Mesendoderm (in vitro differentiated cells): Measurements from ENCODE around the gene UGT1A5.

Source experiments
- DNase-seq: peaks from one replicate; pipeline ENCODE4 v3.0.0; 2013
- H2AK5ac ChIP-seq: 2 replicates; pipeline ENCODE4 v1.6.1; 2013; ENCODE audit warnings: low read length, inconsistent platforms
- H2BK120ac ChIP-seq: 2 replicates; pipeline ENCODE4 v1.6.1; 2013; ENCODE audit warnings: low read depth, mild to moderate bottlenecking, low read length, moderate library complexity, mixed read lengths
- H2BK15ac ChIP-seq: replicated peaks from 2 replicates; pipeline ENCODE4 v1.6.1; 2013; ENCODE audit warnings: low read depth, mild to moderate bottlenecking, moderate library complexity
- H2BK5ac ChIP-seq: 2 replicates; pipeline ENCODE4 v1.6.1; 2013; ENCODE audit warnings: low read length, inconsistent platforms
- H3K18ac ChIP-seq: 2 replicates; pipeline ENCODE4 v1.6.1; 2013; ENCODE audit warnings: mild to moderate bottlenecking, low read length, mixed read lengths
- H3K23ac ChIP-seq: one replicate; pipeline ENCODE4 v1.6.1; 2013; ENCODE audit warnings: low read length
- H3K27ac ChIP-seq: 2 replicates; pipeline ENCODE4 v1.5.1; 2013; ENCODE audit warnings: low read depth, mild to moderate bottlenecking, inconsistent platforms, low read length, moderate library complexity
- H3K27me3 ChIP-seq: 2 replicates; pipeline ENCODE4 v1.6.1; 2013; ENCODE audit warnings: low read length, control low read depth, mild to moderate bottlenecking, inconsistent platforms; ENCODE audit not compliant: insufficient read depth, poor library complexity
- H3K36me3 ChIP-seq: 2 replicates; pipeline ENCODE4 v1.6.1; 2013; ENCODE audit warnings: low read length, inconsistent platforms; ENCODE audit not compliant: control insufficient read depth, insufficient read depth
- H3K4ac ChIP-seq: one replicate; pipeline ENCODE4 v1.6.1; 2013; ENCODE audit warnings: low read depth, mild to moderate bottlenecking, low read length, moderate library complexity
- H3K4me1 ChIP-seq: 2 replicates; pipeline ENCODE4 v1.6.1; 2013; ENCODE audit warnings: low read depth, low read length, inconsistent platforms; ENCODE audit not compliant: control insufficient read depth
- H3K4me2 ChIP-seq: 2 replicates; pipeline ENCODE4 v1.6.1; 2013; ENCODE audit warnings: low read length
- H3K4me3 ChIP-seq: 2 replicates; pipeline ENCODE4 v1.5.1; 2013; ENCODE audit warnings: mild to moderate bottlenecking, low read length
- H3K56ac ChIP-seq: one replicate; pipeline ENCODE4 v1.6.1; 2013; ENCODE audit warnings: low read length
- H3K79me1 ChIP-seq: 2 replicates; pipeline ENCODE4 v1.6.1; 2013; ENCODE audit warnings: low read length, inconsistent platforms
- H3K79me2 ChIP-seq: 2 replicates; pipeline ENCODE4 v1.6.1; 2013; ENCODE audit warnings: mild to moderate bottlenecking, low read length; ENCODE audit not compliant: control insufficient read depth, insufficient read depth
- H3K9ac ChIP-seq: 2 replicates; pipeline ENCODE4 v1.6.1; 2013; ENCODE audit warnings: low read length, inconsistent platforms
- H4K5ac ChIP-seq: one replicate; pipeline ENCODE4 v1.6.1; 2013; ENCODE audit warnings: low read length
- H4K8ac ChIP-seq: one replicate; pipeline ENCODE4 v1.6.1; 2013; ENCODE audit warnings: low read depth, mild to moderate bottlenecking, control low read depth, low read length, moderate library complexity
- WGBS: extraction: QIAGEN DNeasy Blood & Tissue Kit; methylation state at CpG from one replicate; pipeline ENCODE4 v1.1.7; 2013; ENCODE audit warnings: low lambda C conversion rate, missing lambda C conversion rate; ENCODE audit not compliant: insufficient coverage; ENCODE audit errors: extremely low coverage; 5-methylcytosine and 5-hydroxymethylcytosine counted together

The UGT1A5 gene

GRCh38 chr2:233681521-233682099 is 31.1 kb upstream of the UGT1A5 start, which contains the start of gene UGT1A7:
UGT1A7 (plus strand) TSS chr2:233681901; CDS start chr2:233681938, 37 bp downstream.
- no peak within 1 kb of the TSS for H3K4ac ChIP-seq
- no peak within 1 kb of the TSS for H3K56ac ChIP-seq
- no peak within 1 kb of the TSS for H3K18ac ChIP-seq
- H3K79me2 ChIP-seq = no peaks in the 10 kb centered on the region
- H2BK15ac ChIP-seq = no peak within 1 kb of the TSS
- H3K79me1 ChIP-seq = no peaks in the 10 kb centered on the region
- no peak within 1 kb of the TSS for H2BK120ac ChIP-seq
- H3K23ac ChIP-seq = no peak within 1 kb of the TSS
- no peak within 1 kb of the TSS for H3K4me2 ChIP-seq
- no peak within 1 kb of the TSS for H4K5ac ChIP-seq
- no peak within 1 kb of the TSS for H2AK5ac ChIP-seq
- H3K27ac ChIP-seq = no peak within 1 kb of the TSS
- no peaks in the 10 kb centered on the region for H3K27me3 ChIP-seq
- no peaks in the 10 kb centered on the region for H3K36me3 ChIP-seq
- DNase-seq = no peak
- no CpG with 5 or more reads among the region's 5 CpGs for WGBS
- no peak within 1 kb of the TSS for H3K9ac ChIP-seq
- no peak within 1 kb of the TSS for H4K8ac ChIP-seq
- H3K4me1 ChIP-seq = no peaks in the 10 kb centered on the region
- H2BK5ac ChIP-seq = no peak within 1 kb of the TSS
- no peak within 1 kb of the TSS for H3K4me3 ChIP-seq

- no peaks in the 10 kb centered on the region for H3K79me2 ChIP-seq
- H2BK120ac ChIP-seq = no peak overlapping the region
- H3K23ac ChIP-seq = no peak overlapping the region
- no peak overlapping the region for H2AK5ac ChIP-seq
- H3K4me3 ChIP-seq = no peak overlapping the region
- no peak overlapping the region for H3K56ac ChIP-seq
- H3K27me3 ChIP-seq = no peaks in the 10 kb centered on the region
- no peaks in the 10 kb centered on the region for H3K79me1 ChIP-seq
- no peaks in the 10 kb centered on the region for H3K4me1 ChIP-seq
- no peaks in the 10 kb centered on the region for H3K36me3 ChIP-seq
- no peak for DNase-seq
- no peak overlapping the region for H3K4me2 ChIP-seq
- no peak overlapping the region for H3K18ac ChIP-seq
- no peak overlapping the region for H4K5ac ChIP-seq
- no peak overlapping the region for H2BK5ac ChIP-seq
- H3K27ac ChIP-seq = no peak overlapping the region
- H2BK15ac ChIP-seq = no peak overlapping the region
- no peak overlapping the region for H3K9ac ChIP-seq
- H3K4ac ChIP-seq = no peak overlapping the region
- no peak overlapping the region for H4K8ac ChIP-seq
- WGBS = no CpG with 5 or more reads among the region's 1 CpG
Observed at GRCh38 chr2:233684640-233685039, 28.1 kb upstream of the UGT1A5 start.

- no CpG with 5 or more reads among the region's 5 CpGs for WGBS
- H3K79me1 ChIP-seq = no peaks in the 10 kb centered on the region
- no peak overlapping the region for H2BK120ac ChIP-seq
- no peaks in the 10 kb centered on the region for H3K4me1 ChIP-seq
- no peak overlapping the region for H3K4me2 ChIP-seq
- no peak overlapping the region for H2AK5ac ChIP-seq
- no peak for DNase-seq
- H3K27ac ChIP-seq = no peak overlapping the region
- H3K23ac ChIP-seq = no peak overlapping the region
- H4K5ac ChIP-seq = no peak overlapping the region
- no peaks in the 10 kb centered on the region for H3K79me2 ChIP-seq
- H3K27me3 ChIP-seq = no peaks in the 10 kb centered on the region
- H3K9ac ChIP-seq = no peak overlapping the region
- no peak overlapping the region for H4K8ac ChIP-seq
- H3K4ac ChIP-seq = no peak overlapping the region
- no peak overlapping the region for H2BK15ac ChIP-seq
- H3K36me3 ChIP-seq = no peaks in the 10 kb centered on the region
- no peak overlapping the region for H3K4me3 ChIP-seq
- no peak overlapping the region for H3K18ac ChIP-seq
- H3K56ac ChIP-seq = no peak overlapping the region
- no peak overlapping the region for H2BK5ac ChIP-seq
Observed at GRCh38 chr2:233686928-233687327, 25.8 kb upstream of the UGT1A5 start.

- Histone ChIP-seq H4K5ac (no peak overlapping the region), H3K36me3 (no peaks in the 10 kb centered on the region), H2BK5ac (no peak overlapping the region), H3K27ac (no peak overlapping the region), H3K23ac (no peak overlapping the region), H2BK15ac (no peak overlapping the region), H3K4me3 (no peak overlapping the region), H3K27me3 (no peaks in the 10 kb centered on the region), H3K9ac (no peak overlapping the region), H3K56ac (no peak overlapping the region), H3K79me1 (no peaks in the 10 kb centered on the region), H3K79me2 (no peaks in the 10 kb centered on the region), H2AK5ac (no peak overlapping the region), H2BK120ac (no peak overlapping the region), H3K4me1 (no peaks in the 10 kb centered on the region), H3K4me2 (no peak overlapping the region), H3K4ac (no peak overlapping the region), H4K8ac (no peak overlapping the region), H3K18ac (no peak overlapping the region)
- DNase-seq = no peak
- WGBS = no CpG with 5 or more reads among the region's 5 CpGs
Observed at GRCh38 chr2:233688341-233688740, 24.4 kb upstream of the UGT1A5 start.

GRCh38 chr2:233689031-233689430 is 23.7 kb upstream of the UGT1A5 start:
- Histone ChIP-seq H3K27me3 (no peaks in the 10 kb centered on the region), H4K5ac (no peak overlapping the region), H3K23ac (no peak overlapping the region), H3K27ac (no peak overlapping the region), H3K79me2 (no peaks in the 10 kb centered on the region), H2BK5ac (no peak overlapping the region), H3K4ac (no peak overlapping the region), H2AK5ac (no peak overlapping the region), H3K4me2 (no peak overlapping the region), H2BK120ac (no peak overlapping the region), H3K18ac (no peak overlapping the region), H3K4me3 (no peak overlapping the region), H3K4me1 (no peaks in the 10 kb centered on the region), H3K56ac (no peak overlapping the region), H2BK15ac (no peak overlapping the region), H4K8ac (no peak overlapping the region), H3K9ac (no peak overlapping the region), H3K79me1 (no peaks in the 10 kb centered on the region), H3K36me3 (no peaks in the 10 kb centered on the region)
- no peak for DNase-seq

GRCh38 chr2:233689501-233689900 is 23.2 kb upstream of the UGT1A5 start:
- H3K23ac ChIP-seq = no peak overlapping the region
- H3K4me1 ChIP-seq = no peaks in the 10 kb centered on the region
- no peak overlapping the region for H3K18ac ChIP-seq
- H3K9ac ChIP-seq = no peak overlapping the region
- no peaks in the 10 kb centered on the region for H3K79me2 ChIP-seq
- no peaks in the 10 kb centered on the region for H3K27me3 ChIP-seq
- H3K56ac ChIP-seq = no peak overlapping the region
- no peak overlapping the region for H2AK5ac ChIP-seq
- no peak for DNase-seq
- no peak overlapping the region for H2BK120ac ChIP-seq
- no peak overlapping the region for H2BK5ac ChIP-seq
- no peak overlapping the region for H3K4me3 ChIP-seq
- H3K36me3 ChIP-seq = no peaks in the 10 kb centered on the region
- H3K79me1 ChIP-seq = no peaks in the 10 kb centered on the region
- H3K27ac ChIP-seq = no peak overlapping the region
- no peak overlapping the region for H2BK15ac ChIP-seq
- H3K4ac ChIP-seq = no peak overlapping the region
- H4K8ac ChIP-seq = no peak overlapping the region
- no peak overlapping the region for H4K5ac ChIP-seq
- WGBS = no CpG with 5 or more reads among the region's 3 CpGs
- H3K4me2 ChIP-seq = no peak overlapping the region
